ENCODE results near the gene NTRK1. TPM values are rescaled to one million over a fixed set of nuclear protein-coding genes. Genes with fewer than 3 reads are reported as not detected.

Gene NTRK1
- total RNA-seq, 1 experiment from 2014 or later, result not detected

DNA sequence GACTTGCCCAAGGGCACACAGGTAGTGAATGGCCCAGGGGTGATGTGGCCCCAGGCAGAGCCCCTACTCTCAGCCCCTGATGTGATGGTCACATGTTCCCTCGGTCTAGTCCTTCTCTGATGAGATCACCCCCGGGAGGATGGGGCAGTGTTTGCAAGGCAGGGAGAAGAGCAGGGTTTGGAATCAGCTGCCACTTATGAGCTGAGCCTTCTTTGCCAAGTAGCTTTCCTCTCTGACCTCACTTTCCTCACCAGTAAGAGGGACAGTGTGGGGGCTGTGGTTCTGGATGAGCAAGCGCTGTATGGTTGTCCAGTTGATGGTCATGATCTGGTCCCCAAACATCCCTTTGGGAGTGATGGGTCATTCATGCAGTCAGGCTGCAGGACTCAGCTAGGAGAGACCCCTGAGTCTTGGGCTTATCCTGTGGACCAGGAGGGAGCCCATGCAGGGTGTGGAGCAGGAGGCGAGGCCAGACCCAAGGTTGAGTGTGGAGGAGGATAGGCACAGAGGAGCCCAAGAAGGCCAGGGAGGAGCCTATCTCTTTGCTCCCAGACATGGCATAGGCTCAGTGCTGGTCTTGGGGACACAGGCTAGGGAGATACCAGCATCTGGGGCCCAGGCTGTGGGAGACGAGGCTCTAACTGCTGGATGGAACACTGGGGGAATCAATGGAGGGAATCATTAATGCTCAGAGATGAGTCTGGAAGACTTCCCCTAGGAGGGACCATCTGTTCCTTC, 16.9 kb downstream of the NTRK1 start:
- POLR2A ChIA-PET (ENCODE audit: unreplicated experiment), result interaction anchor here (0.6 kb wide), 1 partner anchor 90 kb away, joined by 9 read pairs; no protein-coding TSS in a partner anchor
- no peaks in the 10 kb centered on the region for H3K36me3 ChIP-seq (ENCODE audit: low read depth)
- H4K20me1 ChIP-seq (ENCODE audit: insufficient read depth), result no peaks in the 10 kb centered on the region
- H3K4me2 ChIP-seq, result no peak overlapping the region
- no peak for TF ChIP-seq EZH2 (IDR thresholded peaks at IDR 0.05; ENCODE audit: low read depth)
- TF ChIP-seq, protein P1, sequence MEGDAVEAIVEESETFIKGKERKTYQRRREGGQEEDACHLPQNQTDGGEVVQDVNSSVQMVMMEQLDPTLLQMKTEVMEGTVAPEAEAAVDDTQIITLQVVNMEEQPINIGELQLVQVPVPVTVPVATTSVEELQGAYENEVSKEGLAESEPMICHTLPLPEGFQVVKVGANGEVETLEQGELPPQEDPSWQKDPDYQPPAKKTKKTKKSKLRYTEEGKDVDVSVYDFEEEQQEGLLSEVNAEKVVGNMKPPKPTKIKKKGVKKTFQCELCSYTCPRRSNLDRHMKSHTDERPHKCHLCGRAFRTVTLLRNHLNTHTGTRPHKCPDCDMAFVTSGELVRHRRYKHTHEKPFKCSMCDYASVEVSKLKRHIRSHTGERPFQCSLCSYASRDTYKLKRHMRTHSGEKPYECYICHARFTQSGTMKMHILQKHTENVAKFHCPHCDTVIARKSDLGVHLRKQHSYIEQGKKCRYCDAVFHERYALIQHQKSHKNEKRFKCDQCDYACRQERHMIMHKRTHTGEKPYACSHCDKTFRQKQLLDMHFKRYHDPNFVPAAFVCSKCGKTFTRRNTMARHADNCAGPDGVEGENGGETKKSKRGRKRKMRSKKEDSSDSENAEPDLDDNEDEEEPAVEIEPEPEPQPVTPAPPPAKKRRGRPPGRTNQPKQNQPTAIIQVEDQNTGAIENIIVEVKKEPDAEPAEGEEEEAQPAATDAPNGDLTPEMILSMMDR (conservative IDR thresholded peaks at IDR 0.05), result no peak
- intact Hi-C loops (cut with micrococcal nuclease; ENCODE audit: unreplicated experiment), result no loop called here
- no peaks in the 10 kb centered on the region for H3K79me2 ChIP-seq (ENCODE audit: low read depth)
- H3K9me2 ChIP-seq (ENCODE audit: insufficient read depth), result no peaks in the 10 kb centered on the region
- H3F3A ChIP-seq (ENCODE audit: insufficient read depth, low read depth), result no peaks in the 10 kb centered on the region
- CTCF ChIA-PET, result no interaction called here
- BruUV-seq (replicated peaks), result no TSS peak
- H3K4me3 ChIP-seq, result no peak overlapping the region
- H3K4me1 ChIP-seq (replicated peaks; ENCODE audit: insufficient read depth), result no peaks in the 10 kb centered on the region
- H2AFZ ChIP-seq, result no peak overlapping the region
- DNase-seq, result no peak
- peaks cover 39% of the 10 kb centered on the region for H3K27me3 ChIP-seq (ENCODE audit: insufficient read depth, low read depth)
- H3K27ac ChIP-seq, result no peak overlapping the region
- H3K9me3 ChIP-seq (ENCODE audit: insufficient read depth, low read depth), result no peaks in the 10 kb centered on the region

DNA sequence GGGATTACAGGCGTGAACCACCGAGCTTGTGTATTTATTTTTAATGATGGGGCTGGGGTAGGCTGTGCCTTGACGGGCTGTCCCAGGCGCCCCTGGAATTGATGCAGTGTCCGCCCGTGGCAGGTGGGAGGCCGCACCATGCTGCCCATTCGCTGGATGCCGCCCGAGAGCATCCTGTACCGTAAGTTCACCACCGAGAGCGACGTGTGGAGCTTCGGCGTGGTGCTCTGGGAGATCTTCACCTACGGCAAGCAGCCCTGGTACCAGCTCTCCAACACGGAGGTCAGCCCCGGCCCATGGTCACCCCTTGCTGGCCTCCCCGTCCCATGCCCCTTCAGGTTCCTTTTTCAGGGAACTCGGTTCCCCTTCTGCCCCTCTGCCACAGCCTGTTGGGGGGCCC, 19.2 kb downstream of the NTRK1 start:
- Histone ChIP-seq H3K4me1 (replicated peaks; ENCODE audit: insufficient read depth) (no peaks in the 10 kb centered on the region), H3K27me3 (ENCODE audit: insufficient read depth, low read depth) (peaks cover 53% of the 10 kb centered on the region), H3K36me3 (ENCODE audit: low read depth) (no peaks in the 10 kb centered on the region), H3F3A (ENCODE audit: insufficient read depth, low read depth) (no peaks in the 10 kb centered on the region), H3K4me3 (no peak overlapping the region), H3K4me2 (no peak overlapping the region), H3K79me2 (ENCODE audit: low read depth) (no peaks in the 10 kb centered on the region), H4K20me1 (ENCODE audit: insufficient read depth) (no peaks in the 10 kb centered on the region), H2AFZ (no peak overlapping the region), H3K27ac (no peak overlapping the region), H3K9me3 (ENCODE audit: insufficient read depth, low read depth) (no peaks in the 10 kb centered on the region), H3K9me2 (ENCODE audit: insufficient read depth) (no peaks in the 10 kb centered on the region)
- POLR2A ChIA-PET (ENCODE audit: unreplicated experiment), result no interaction called here
- TF ChIP-seq EZH2 (IDR thresholded peaks at IDR 0.05; ENCODE audit: low read depth), result no peak
- TF ChIP-seq, protein P1 (conservative IDR thresholded peaks at IDR 0.05), result no peak
- BruUV-seq (replicated peaks), result no TSS peak
- intact Hi-C loops (cut with micrococcal nuclease; ENCODE audit: unreplicated experiment), result no loop called here
- DNase-seq, result no peak
- CTCF ChIA-PET, result no interaction called here

DNA sequence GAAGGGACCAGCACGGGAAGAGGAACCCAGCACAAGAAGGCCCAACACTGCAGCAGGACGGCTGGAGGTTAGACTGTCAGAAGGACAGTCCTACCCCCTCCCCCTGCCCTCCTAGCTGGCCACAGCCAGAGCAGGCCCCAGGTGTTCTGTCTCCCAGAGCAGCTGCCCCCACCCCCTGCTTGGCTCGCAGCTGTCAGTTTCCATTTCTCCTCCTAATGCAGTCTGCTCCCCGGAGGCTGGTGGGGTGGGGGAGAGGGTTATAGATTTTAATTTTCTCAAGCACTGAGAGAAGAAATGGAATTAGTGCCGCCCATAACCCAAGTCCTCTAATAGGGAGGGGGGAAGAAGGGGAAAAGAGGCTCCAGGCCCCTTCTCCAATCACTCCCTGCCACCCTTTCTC, 19.8 kb downstream of the NTRK1 start:
- no peaks in the 10 kb centered on the region for H4K20me1 ChIP-seq (ENCODE audit: insufficient read depth)
- H3K4me1 ChIP-seq (replicated peaks; ENCODE audit: insufficient read depth), result no peaks in the 10 kb centered on the region
- no peaks in the 10 kb centered on the region for H3K9me3 ChIP-seq (ENCODE audit: insufficient read depth, low read depth)
- ChIA-PET CTCF (no interaction called here), POLR2A (ENCODE audit: unreplicated experiment) (no interaction called here)
- H3K27me3 ChIP-seq (ENCODE audit: insufficient read depth, low read depth), result peaks cover 57% of the 10 kb centered on the region
- H3K4me3 ChIP-seq, result no peak overlapping the region
- no peaks in the 10 kb centered on the region for H3K79me2 ChIP-seq (ENCODE audit: low read depth)
- H3F3A ChIP-seq (ENCODE audit: insufficient read depth, low read depth), result no peaks in the 10 kb centered on the region
- H3K4me2 ChIP-seq, result no peak overlapping the region
- H3K9me2 ChIP-seq (ENCODE audit: insufficient read depth), result no peaks in the 10 kb centered on the region
- no peak for DNase-seq
- H2AFZ ChIP-seq, result no peak overlapping the region
- no peaks in the 10 kb centered on the region for H3K36me3 ChIP-seq (ENCODE audit: low read depth)
- no TSS peak for BruUV-seq (replicated peaks)
- no peak overlapping the region for H3K27ac ChIP-seq
- TF ChIP-seq, protein P1 (conservative IDR thresholded peaks at IDR 0.05), result no peak
- no peak for TF ChIP-seq EZH2 (IDR thresholded peaks at IDR 0.05; ENCODE audit: low read depth)
- intact Hi-C loops (cut with micrococcal nuclease; ENCODE audit: unreplicated experiment), result no loop called here

Measured in PC-9 (cell line).